HG03432 (cell line): ENCODE results near the gene NDUFA11.

Experiments
- ATAC-seq: cut with Tn5 transposase; IDR thresholded peaks from one replicate; pipeline ENCODE4 v1.9.1; 2021; ENCODE audit warnings: mild to moderate bottlenecking, moderate library complexity; ENCODE audit not compliant: unreplicated experiment

Gene NDUFA11

GRCh38 chr19:5932609-5933262 is 29.1 kb upstream of the NDUFA11 start:
- no peak for ATAC-seq

GRCh38 chr19:5932146-5932545 is 28.6 kb upstream of the NDUFA11 start:
- no peak for ATAC-seq

- no peak for ATAC-seq
Observed at GRCh38 chr19:5931251-5931650, 27.7 kb upstream of the NDUFA11 start.

- no peak for ATAC-seq
Observed at GRCh38 chr19:5929625-5930024, 26.0 kb upstream of the NDUFA11 start.

GRCh38 chr19:5929179-5929578 is 25.6 kb upstream of the NDUFA11 start:
- ATAC-seq, result no peak

DNA sequence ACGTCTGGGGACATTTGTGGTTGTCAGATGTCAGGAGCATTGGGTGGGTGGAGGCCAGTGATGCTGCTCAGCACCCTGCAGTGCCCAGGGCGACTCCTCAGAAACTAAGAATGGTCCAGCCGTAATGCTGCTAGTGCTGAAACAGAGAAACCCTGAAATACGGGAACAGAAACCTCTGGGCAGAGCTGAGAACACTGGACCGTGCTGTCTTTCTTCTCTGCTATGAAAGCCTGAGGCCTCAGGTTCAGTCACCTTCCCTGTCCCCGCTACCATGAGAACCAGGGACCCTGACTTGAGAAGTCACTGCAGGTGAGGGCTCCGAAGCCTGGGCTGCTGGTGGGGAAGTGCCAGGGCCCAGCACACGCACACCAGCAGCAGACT is 23.8 kb upstream of the NDUFA11 start:
- ATAC-seq, result no peak

- ATAC-seq, result no peak
Observed at GRCh38 chr19:5926641-5927440, 23.3 kb upstream of the NDUFA11 start.

- no peak for ATAC-seq
Observed at GRCh38 chr19:5925830-5926427, 22.3 kb upstream of the NDUFA11 start.

DNA sequence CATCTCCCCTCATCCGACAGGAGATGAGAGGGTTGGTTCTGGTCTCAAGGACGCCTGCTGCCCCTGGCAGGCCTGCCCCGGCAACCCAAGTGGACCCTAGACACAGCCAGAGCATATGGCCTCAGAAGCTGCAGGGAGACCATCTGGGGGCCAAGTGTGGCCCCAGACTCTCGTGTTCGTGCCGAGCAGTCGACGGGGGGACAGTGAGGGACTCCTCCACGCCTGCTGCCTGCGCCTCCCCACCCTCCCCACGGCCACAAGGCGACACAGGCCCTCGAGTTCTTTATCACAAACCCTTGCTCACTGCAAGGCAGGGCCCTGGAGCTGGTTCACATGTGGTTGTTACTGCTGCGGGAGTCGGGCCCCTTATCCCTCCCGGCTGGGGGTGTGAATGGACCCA is 19.8 kb upstream of the NDUFA11 start:
- no peak for ATAC-seq

DNA sequence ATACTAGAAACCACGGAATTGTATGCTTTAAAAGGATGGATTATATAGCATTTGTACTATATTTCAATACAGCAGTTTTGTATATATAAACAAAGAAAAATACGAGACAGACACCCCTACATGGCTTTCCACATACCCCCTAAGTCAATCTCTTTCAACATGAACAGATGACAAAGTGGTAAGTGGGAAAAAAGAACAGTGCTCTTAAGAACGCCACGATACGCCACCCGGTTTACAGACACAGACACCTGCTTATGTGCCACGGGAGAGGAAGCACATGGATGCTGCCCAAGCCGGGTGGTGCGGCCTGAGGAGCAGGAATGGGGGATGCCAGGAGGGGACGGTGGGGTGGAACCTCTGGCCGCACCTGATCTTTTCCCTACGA is 18.6 kb upstream of the NDUFA11 start:
- ATAC-seq, result no peak

- ATAC-seq, result no peak
Observed at GRCh38 chr19:5921516-5922160, 18.0 kb upstream of the NDUFA11 start.

DNA sequence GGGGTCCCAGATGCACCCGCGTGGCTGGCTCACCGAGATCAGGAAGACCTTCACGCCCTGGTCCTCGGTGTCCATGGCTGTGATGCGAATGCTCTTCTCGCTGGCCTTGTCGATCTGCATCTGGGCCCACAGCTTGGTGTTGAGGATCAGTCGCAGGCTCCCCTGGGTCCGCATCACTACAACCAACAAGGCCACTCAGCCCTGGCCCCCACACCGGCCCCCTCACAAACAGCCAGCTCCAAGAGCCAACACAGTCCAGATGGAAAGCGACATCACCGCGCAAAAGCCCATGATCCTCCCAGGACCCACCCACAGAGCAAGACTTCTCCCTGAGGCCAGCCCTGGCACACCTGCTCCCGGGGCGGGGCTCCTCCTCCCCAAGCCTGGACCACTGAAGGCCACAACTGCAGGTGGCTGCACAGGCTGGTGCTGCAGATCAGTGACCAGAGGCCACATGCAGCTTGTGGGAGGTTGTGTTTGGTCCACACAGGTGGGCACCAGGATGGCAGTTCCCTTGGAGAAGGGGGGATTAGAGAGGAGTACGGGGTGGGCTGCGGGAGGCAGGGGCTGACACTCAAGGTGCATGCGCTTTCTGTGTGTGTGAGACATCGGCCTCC is 15.0 kb upstream of the NDUFA11 start:
- ATAC-seq, result no peak

GRCh38 chr19:5917431-5918107 is 14.0 kb upstream of the NDUFA11 start:
- no peak for ATAC-seq

DNA sequence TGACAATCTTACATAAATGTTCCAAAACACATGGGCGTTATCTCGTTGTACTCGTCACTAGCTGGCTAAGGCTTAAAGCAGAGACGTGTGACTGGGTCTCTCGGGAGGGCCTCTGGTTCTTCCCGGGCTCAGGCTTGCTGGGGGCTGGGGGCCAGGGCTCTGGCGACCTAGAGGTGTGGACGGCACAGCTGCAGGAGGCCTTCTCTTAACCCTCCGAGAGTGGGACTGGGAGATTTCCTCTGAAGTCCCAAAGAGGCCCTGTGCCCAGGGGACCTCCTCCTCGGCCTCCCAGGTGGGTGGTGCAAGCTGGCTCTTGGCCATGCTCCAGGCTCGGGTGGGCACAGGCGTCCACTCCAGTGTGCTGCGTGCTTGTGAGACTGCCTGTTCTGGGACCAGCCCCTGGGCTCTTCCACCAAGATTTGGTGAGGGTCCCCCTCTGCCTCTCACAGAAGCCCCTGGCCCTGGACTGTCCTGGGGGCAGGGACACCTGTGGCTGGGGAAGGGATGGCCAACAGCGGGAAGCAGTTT is 12.7 kb upstream of the NDUFA11 start:
- no peak for ATAC-seq

DNA sequence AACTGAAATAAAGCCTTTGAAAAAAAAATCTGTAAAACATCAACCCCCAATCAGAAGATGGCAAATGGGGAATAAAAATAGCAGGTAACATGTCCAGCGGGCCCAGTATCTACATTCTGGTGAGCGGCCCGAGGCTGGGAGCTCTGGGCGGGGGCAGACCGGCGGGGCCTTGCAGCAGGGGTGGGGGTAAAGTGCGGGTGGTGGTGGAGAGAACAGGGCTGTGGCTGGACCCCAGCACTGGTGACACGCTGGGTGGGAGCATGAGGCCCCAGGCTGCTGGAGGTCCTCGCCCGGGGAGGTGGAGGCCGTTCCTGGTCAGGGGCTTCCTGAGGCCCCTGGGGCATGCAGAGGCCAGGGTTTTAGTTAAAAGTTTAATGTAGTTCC is 12.2 kb upstream of the NDUFA11 start:
- no peak for ATAC-seq

DNA sequence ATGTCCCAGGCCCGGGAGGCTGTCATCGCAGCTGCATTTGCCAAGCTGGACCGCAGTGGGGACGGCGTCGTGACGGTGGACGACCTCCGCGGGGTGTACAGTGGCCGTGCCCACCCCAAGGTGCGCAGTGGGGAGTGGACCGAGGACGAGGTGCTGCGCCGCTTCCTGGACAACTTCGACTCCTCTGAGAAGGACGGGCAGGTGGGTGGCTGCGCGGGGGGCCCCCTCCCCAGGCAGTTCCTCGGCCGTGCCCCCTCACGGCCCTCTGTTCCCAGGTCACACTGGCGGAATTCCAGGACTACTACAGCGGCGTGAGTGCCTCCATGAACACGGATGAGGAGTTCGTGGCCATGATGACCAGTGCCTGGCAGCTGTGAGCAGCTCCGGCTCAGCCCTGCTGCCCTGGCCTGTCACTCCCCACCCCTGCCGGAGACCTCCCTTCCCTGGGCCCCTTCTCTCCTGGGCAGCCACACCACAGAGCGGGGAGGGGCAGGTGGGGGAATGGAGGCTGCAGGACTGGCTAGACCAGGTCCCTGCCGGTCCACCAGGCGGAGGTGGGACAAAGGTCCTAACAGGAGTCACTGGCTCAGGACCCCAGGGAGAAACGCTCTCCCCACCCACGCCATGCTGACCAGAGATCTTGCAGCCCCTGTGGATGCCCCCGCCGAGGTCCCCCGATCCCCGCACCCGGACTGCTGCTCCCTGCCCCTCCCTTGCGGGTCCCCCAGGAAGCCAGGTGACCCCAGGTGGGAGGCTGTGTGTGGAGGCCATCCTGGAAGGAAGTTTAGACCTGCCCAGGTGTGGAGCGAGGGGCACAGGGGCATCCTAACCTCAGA is 11.6 kb upstream of the NDUFA11 start:
- no peak for ATAC-seq

- no peak for ATAC-seq
Observed at GRCh38 chr19:5914358-5914774, 10.8 kb upstream of the NDUFA11 start.

DNA sequence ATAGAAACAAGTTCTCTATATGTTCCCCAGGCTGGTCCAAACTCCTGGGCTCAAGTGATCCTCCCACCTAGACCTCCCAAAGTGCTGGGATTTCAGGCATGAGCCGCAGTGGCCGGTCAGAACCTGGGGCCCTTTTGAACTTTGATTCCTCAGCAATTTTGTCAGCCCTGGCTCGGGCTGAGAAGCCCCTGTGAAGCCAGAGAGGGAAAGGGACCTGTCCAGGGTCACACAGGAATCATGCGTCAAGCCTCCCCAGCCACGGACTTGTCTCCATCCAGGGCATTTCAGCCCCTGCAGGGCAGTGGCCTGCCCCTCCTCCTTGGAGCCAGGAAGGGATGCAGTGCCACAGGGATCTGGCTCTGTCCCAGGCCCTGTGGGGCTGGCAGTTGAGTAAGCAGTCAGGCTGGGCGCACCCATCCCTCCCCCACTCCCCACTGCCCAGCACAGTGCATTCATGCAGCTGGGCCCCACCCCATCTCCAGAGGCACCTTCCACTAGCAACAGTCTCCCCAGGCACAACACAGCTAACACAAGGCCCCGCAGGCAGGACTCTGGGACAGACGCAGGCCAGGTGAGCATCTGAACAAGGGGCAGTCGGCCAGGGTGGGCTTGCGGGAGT is 10.3 kb upstream of the NDUFA11 start, which contains the start of gene CAPS:
Gene CAPS, plus strand, starts transcription at position 516 of the 619 bp plus-strand sequence. CDS start 153 bp downstream, outside the sequence.
- no peak for ATAC-seq

- no peak for ATAC-seq
Observed at GRCh38 chr19:5911366-5911765, 7.8 kb upstream of the NDUFA11 start.
